HG03060 (cell line): Measurements from ENCODE around the gene CAPZA3.
"Not testable (repeated sequence)": the region's sequence is repeated elsewhere in the genome, so short reads cannot be mapped to it uniquely, and the experiment has no call there.

Experiments
- ATAC-seq: cut with Tn5 transposase; IDR thresholded peaks from one replicate; pipeline ENCODE4 v1.9.1; 2021; ENCODE audit warnings: low read depth, moderate number of reproducible peaks; ENCODE audit not compliant: unreplicated experiment

CAPZA3 gene

GRCh38 chr12:18752947-18753346 lies 15.0 kb downstream of the CAPZA3 start:
- ATAC-seq: no peak

GRCh38 chr12:18753481-18754123 lies 15.7 kb downstream of the CAPZA3 start:
- no peak for ATAC-seq

GRCh38 chr12:18754124-18754707 lies 16.3 kb downstream of the CAPZA3 start:
- ATAC-seq: no peak

- no peak for ATAC-seq
Observed at GRCh38 chr12:18755341-18755740, 17.4 kb downstream of the CAPZA3 start.

- ATAC-seq: not testable (repeated sequence)
Observed at GRCh38 chr12:18766479-18766878, 28.6 kb downstream of the CAPZA3 start.

- ATAC-seq: no peak
Observed at GRCh38 chr12:18782827-18783226, 44.9 kb downstream of the CAPZA3 start.

GRCh38 chr12:18785465-18785864 lies 47.5 kb downstream of the CAPZA3 start:
- not testable (repeated sequence) for ATAC-seq
